Immature natural killer cell (primary cell): ENCODE data around the gene DMAC2. TPM values are rescaled to one million over a fixed set of nuclear protein-coding genes. Genes with fewer than 3 reads are reported as not detected.
"Not testable (repeated sequence)": the region's sequence is repeated elsewhere in the genome, so short reads cannot be mapped to it uniquely, and the experiment has no call there.

Experiments
- DNase-seq, 3 donors: peaks; one replicate each; pipeline ENCODE4 v3.0.0; 2022; ENCODE audit warnings: mixed read lengths in 1 of 3
- H3K27ac Mint-ChIP-seq, 6 donors: one replicate each; pipeline ENCODE4 v1.8.0; 2020; ENCODE audit warnings: mixed read lengths in 6 of 6, mild to moderate bottlenecking in 5 of 6, inconsistent platforms in 4 of 6, moderate library complexity in 3 of 6
- H3K27me3 Mint-ChIP-seq, 3 donors: one replicate each; pipeline ENCODE4 v1.8.0; 2020 to 2021; ENCODE audit warnings: low read depth in 3 of 3, mild to moderate bottlenecking in 3 of 3, mixed read lengths in 3 of 3, moderate library complexity in 3 of 3, inconsistent platforms in 1 of 3
- H3K36me3 Mint-ChIP-seq, 3 donors: one replicate each; pipeline ENCODE4 v1.8.0; 2020; ENCODE audit warnings: mixed read lengths in 3 of 3, inconsistent platforms in 2 of 3, mild to moderate bottlenecking in 2 of 3
- H3K4me1 Mint-ChIP-seq, 2 donors: one replicate each; pipeline ENCODE4 v1.8.0; 2020; ENCODE audit warnings: inconsistent platforms in 2 of 2, mild to moderate bottlenecking in 2 of 2, mixed read lengths in 2 of 2, moderate library complexity in 1 of 2
- H3K4me3 Mint-ChIP-seq, 5 donors: one replicate each; pipeline ENCODE4 v1.8.0; 2020; ENCODE audit warnings: mild to moderate bottlenecking in 5 of 5, mixed read lengths in 5 of 5, inconsistent platforms in 3 of 5, moderate library complexity in 3 of 5
- H3K9me3 Mint-ChIP-seq, 6 donors: one replicate each; pipeline ENCODE4 v1.8.0; 2020; ENCODE audit warnings: mild to moderate bottlenecking in 6 of 6, mixed read lengths in 6 of 6, inconsistent platforms in 4 of 6, moderate library complexity in 3 of 6
- polyA plus RNA-seq, 3 donors: library from polyadenylated mRNA; unstranded; fragments of 300-500 nt; fragmentation: Illumina TruSeq; gene quantifications; one replicate each; pipeline ENCODE4 v1.2.3, GENCODE V29; 2021

The DMAC2 gene
- polyA plus RNA-seq, result 10 to 100 TPM; 70.5 to 90.4 (median 77.3) TPM

GRCh38 chr19:41439441-41440222 lies at the start of gene DMAC2:
Gene DMAC2 (minus strand): TSS chr19:41439912. CDS start chr19:41439899, 13 bp downstream.
- H3K4me1 Mint-ChIP-seq, result peaks cover 0 to 6% of the 10 kb centered on the region in 2 donors
- H3K36me3 Mint-ChIP-seq, result peaks cover 0 to 3% (median 0%) of the 10 kb centered on the region in 3 donors
- H3K27ac Mint-ChIP-seq, result peak within 1 kb of the TSS in 4 of 6 donors; percentile 10 to 35 (median 27)
- peak within 1 kb of the TSS in 1 of 5 donors; percentile 65 for H3K4me3 Mint-ChIP-seq
- no peaks in the 10 kb centered on the region for H3K9me3 Mint-ChIP-seq
- H3K27me3 Mint-ChIP-seq, result peaks cover 2 to 9% (median 7%) of the 10 kb centered on the region in 3 donors
- DNase-seq, result peak; percentile 87 to 88 (median 87)

- not testable (repeated sequence) for H3K36me3 Mint-ChIP-seq, DNase-seq, H3K4me1 Mint-ChIP-seq, H3K27ac Mint-ChIP-seq, H3K4me3 Mint-ChIP-seq
- H3K27me3 Mint-ChIP-seq, result peaks cover 2 to 34% (median 7%) of the 10 kb centered on the region in 3 donors
- peaks cover 0 to 12% (median 3%) of the 10 kb centered on the region in 6 donors for H3K9me3 Mint-ChIP-seq
Observed at GRCh38 chr19:41486953-41487352, 47.2 kb upstream of the DMAC2 start.

- H3K36me3 Mint-ChIP-seq, result peaks cover 0 to 4% (median 0%) of the 10 kb centered on the region in 3 donors
- H3K27me3 Mint-ChIP-seq, result peaks cover 2 to 34% (median 9%) of the 10 kb centered on the region in 3 donors
- H3K4me3 Mint-ChIP-seq, result no peak overlapping the region
Observed at GRCh38 chr19:41484822-41485221, 45.1 kb upstream of the DMAC2 start.

GRCh38 chr19:41480336-41480735 lies 40.6 kb upstream of the DMAC2 start:
- no peak overlapping the region for H3K4me3 Mint-ChIP-seq
- H3K4me1 Mint-ChIP-seq, result no peaks in the 10 kb centered on the region
- peaks cover 2 to 20% (median 16%) of the 10 kb centered on the region in 3 donors for H3K27me3 Mint-ChIP-seq
- peak overlapping the region in 1 of 6 donors; percentile 46 for H3K27ac Mint-ChIP-seq
- H3K36me3 Mint-ChIP-seq, result no peaks in the 10 kb centered on the region
- no peaks in the 10 kb centered on the region for H3K9me3 Mint-ChIP-seq
- DNase-seq, result no peak

More at GRCh38 chr19:41484822-41485221, 45.1 kb upstream of the DMAC2 start:
- Mint-ChIP-seq H3K27ac (no peak overlapping the region), H3K4me1 (no peaks in the 10 kb centered on the region), H3K9me3 (peaks cover 0 to 12% (median 3%) of the 10 kb centered on the region in 6 donors)
- DNase-seq, result no peak

- no peak overlapping the region for H3K4me3 Mint-ChIP-seq
- H3K27ac Mint-ChIP-seq, result no peak overlapping the region
- no peak for DNase-seq
- H3K4me1 Mint-ChIP-seq, result no peaks in the 10 kb centered on the region
- no peaks in the 10 kb centered on the region for H3K9me3 Mint-ChIP-seq
- peaks cover 2 to 16% (median 15%) of the 10 kb centered on the region in 3 donors for H3K27me3 Mint-ChIP-seq
- H3K36me3 Mint-ChIP-seq, result no peaks in the 10 kb centered on the region
Observed at GRCh38 chr19:41479757-41480191, 40.1 kb upstream of the DMAC2 start.

- Mint-ChIP-seq H3K9me3 (no peaks in the 10 kb centered on the region), H3K36me3 (no peaks in the 10 kb centered on the region), H3K4me1 (no peaks in the 10 kb centered on the region), H3K4me3 (no peak overlapping the region), H3K27ac (no peak overlapping the region), H3K27me3 (peaks cover 2 to 16% (median 12%) of the 10 kb centered on the region in 3 donors)
- no peak for DNase-seq
Observed at GRCh38 chr19:41478875-41479756, 39.4 kb upstream of the DMAC2 start.

GRCh38 chr19:41478171-41478570 lies 38.5 kb upstream of the DMAC2 start:
- H3K9me3 Mint-ChIP-seq, result peaks cover 0 to 2% (median 0%) of the 10 kb centered on the region in 6 donors
- no peak for DNase-seq
- H3K4me1 Mint-ChIP-seq, result no peaks in the 10 kb centered on the region
- H3K27ac Mint-ChIP-seq, result peak overlapping the region in 1 of 6 donors; percentile 40
- no peaks in the 10 kb centered on the region for H3K36me3 Mint-ChIP-seq
- no peak overlapping the region for H3K4me3 Mint-ChIP-seq
- peaks cover 2 to 18% (median 9%) of the 10 kb centered on the region in 3 donors for H3K27me3 Mint-ChIP-seq

GRCh38 chr19:41476583-41476982 lies 36.9 kb upstream of the DMAC2 start:
- Mint-ChIP-seq H3K4me1 (no peaks in the 10 kb centered on the region), H3K27me3 (peaks cover 2 to 20% (median 16%) of the 10 kb centered on the region in 3 donors), H3K4me3 (no peak overlapping the region), H3K27ac (no peak overlapping the region), H3K9me3 (peaks cover 0 to 5% (median 0%) of the 10 kb centered on the region in 6 donors), H3K36me3 (no peaks in the 10 kb centered on the region)
- DNase-seq, result no peak

- H3K36me3 Mint-ChIP-seq, H3K9me3 Mint-ChIP-seq: not testable (repeated sequence)
- Mint-ChIP-seq H3K27ac (peak overlapping the region in 5 of 6 donors; percentile 17 to 82 (median 56)), H3K4me3 (peak overlapping the region in 4 of 5 donors; percentile 30 to 62 (median 44)), H3K4me1 (peaks cover 5 to 12% of the 10 kb centered on the region in 2 donors), H3K27me3 (peaks cover 6 to 28% (median 12%) of the 10 kb centered on the region in 3 donors)
- peak in 1 of 3 donors; percentile 5 for DNase-seq
Observed at GRCh38 chr19:41463257-41464256, 23.8 kb upstream of the DMAC2 start.

GRCh38 chr19:41462497-41462896 lies 22.8 kb upstream of the DMAC2 start:
- DNase-seq, result no peak
- Mint-ChIP-seq H3K4me1 (peaks cover 5 to 12% of the 10 kb centered on the region in 2 donors), H3K27ac (no peak overlapping the region), H3K4me3 (no peak overlapping the region), H3K36me3 (no peaks in the 10 kb centered on the region), H3K9me3 (no peaks in the 10 kb centered on the region), H3K27me3 (peaks cover 6 to 29% (median 12%) of the 10 kb centered on the region in 3 donors)

GRCh38 chr19:41457241-41457640 lies 17.5 kb upstream of the DMAC2 start:
- peaks cover 0 to 32% (median 5%) of the 10 kb centered on the region in 3 donors for H3K27me3 Mint-ChIP-seq

GRCh38 chr19:41456342-41456918 lies 16.7 kb upstream of the DMAC2 start:
- no peak for DNase-seq
- Mint-ChIP-seq H3K4me3 (no peak overlapping the region), H3K4me1 (no peaks in the 10 kb centered on the region), H3K36me3 (no peaks in the 10 kb centered on the region), H3K9me3 (no peaks in the 10 kb centered on the region), H3K27me3 (peaks cover 0 to 28% (median 5%) of the 10 kb centered on the region in 3 donors), H3K27ac (no peak overlapping the region)

More at GRCh38 chr19:41457241-41457640, 17.5 kb upstream of the DMAC2 start:
- no peak for DNase-seq
- no peaks in the 10 kb centered on the region for H3K36me3 Mint-ChIP-seq
- no peak overlapping the region for H3K4me3 Mint-ChIP-seq
- H3K9me3 Mint-ChIP-seq, result no peaks in the 10 kb centered on the region
- no peaks in the 10 kb centered on the region for H3K4me1 Mint-ChIP-seq
- no peak overlapping the region for H3K27ac Mint-ChIP-seq
